ENCODE data around the gene POU6F2.

The POU6F2 gene

GRCh38 chr7:39428221-39428620 lies 450.5 kb downstream of the POU6F2 start:
- Histone ChIP-seq H3K36me3 (ENCODE audit: control insufficient read depth in 1 of 2, insufficient read depth in 2 of 2, low read length in 2 of 2) (no peaks in the 10 kb centered on the region), H3K27me3 (ENCODE audit: control insufficient read depth in 1 of 2, insufficient read depth in 2 of 2, low read length in 2 of 2) (no peaks in the 10 kb centered on the region)

GRCh38 chr7:39429421-39429820 lies 451.7 kb downstream of the POU6F2 start:
- Histone ChIP-seq H3K4me1 (ENCODE audit: control insufficient read depth in 1 of 2, insufficient read depth in 2 of 2, low read length in 2 of 2) (no peaks in the 10 kb centered on the region), H3K27me3 (ENCODE audit: control insufficient read depth in 1 of 2, insufficient read depth in 2 of 2, low read length in 2 of 2) (no peaks in the 10 kb centered on the region), H3K4me3 (ENCODE audit: low read depth in 1 of 2, low read length in 2 of 2) (no peak overlapping the region), H3K36me3 (ENCODE audit: control insufficient read depth in 1 of 2, insufficient read depth in 2 of 2, low read length in 2 of 2) (no peaks in the 10 kb centered on the region), H3K27ac (ENCODE audit: low read depth, low read length) (no peak overlapping the region), H3K9me3 (ENCODE audit: control insufficient read depth in 1 of 2, low read length in 2 of 2) (no peaks in the 10 kb centered on the region), H3K9ac (ENCODE audit: low read depth in 1 of 2, low read length in 2 of 2) (no peak overlapping the region)

More at GRCh38 chr7:39428221-39428620, 450.5 kb downstream of the POU6F2 start:
- Histone ChIP-seq H3K9me3 (ENCODE audit: control insufficient read depth in 1 of 2, low read length in 2 of 2) (no peaks in the 10 kb centered on the region), H3K4me3 (ENCODE audit: low read depth in 1 of 2, low read length in 2 of 2) (no peak overlapping the region), H3K9ac (ENCODE audit: low read depth in 1 of 2, low read length in 2 of 2) (no peak overlapping the region), H3K27ac (ENCODE audit: low read depth, low read length) (no peak overlapping the region), H3K4me1 (ENCODE audit: control insufficient read depth in 1 of 2, insufficient read depth in 2 of 2, low read length in 2 of 2) (no peaks in the 10 kb centered on the region)

GRCh38 chr7:39430441-39430840 lies 452.7 kb downstream of the POU6F2 start:
- H3K4me1 ChIP-seq (ENCODE audit: control insufficient read depth in 1 of 2, insufficient read depth in 2 of 2, low read length in 2 of 2), result no peaks in the 10 kb centered on the region
- no peaks in the 10 kb centered on the region for H3K27me3 ChIP-seq (ENCODE audit: control insufficient read depth in 1 of 2, insufficient read depth in 2 of 2, low read length in 2 of 2)
- no peak overlapping the region for H3K4me3 ChIP-seq (ENCODE audit: low read depth in 1 of 2, low read length in 2 of 2)
- H3K9ac ChIP-seq (ENCODE audit: low read depth in 1 of 2, low read length in 2 of 2), result no peak overlapping the region
- no peak overlapping the region for H3K27ac ChIP-seq (ENCODE audit: low read depth, low read length)
- no peaks in the 10 kb centered on the region for H3K36me3 ChIP-seq (ENCODE audit: control insufficient read depth in 1 of 2, insufficient read depth in 2 of 2, low read length in 2 of 2)
- H3K9me3 ChIP-seq (ENCODE audit: control insufficient read depth in 1 of 2, low read length in 2 of 2), result no peaks in the 10 kb centered on the region

GRCh38 chr7:39430909-39431641 lies 453.4 kb downstream of the POU6F2 start:
- no peak overlapping the region for H3K4me3 ChIP-seq (ENCODE audit: low read depth in 1 of 2, low read length in 2 of 2)
- no peaks in the 10 kb centered on the region for H3K27me3 ChIP-seq (ENCODE audit: control insufficient read depth in 1 of 2, insufficient read depth in 2 of 2, low read length in 2 of 2)
- H3K9me3 ChIP-seq (ENCODE audit: control insufficient read depth in 1 of 2, low read length in 2 of 2), result no peaks in the 10 kb centered on the region

GRCh38 chr7:39432368-39432767 lies 454.7 kb downstream of the POU6F2 start:
- Histone ChIP-seq H3K4me1 (ENCODE audit: control insufficient read depth in 1 of 2, insufficient read depth in 2 of 2, low read length in 2 of 2) (no peaks in the 10 kb centered on the region), H3K9me3 (ENCODE audit: control insufficient read depth in 1 of 2, low read length in 2 of 2) (no peaks in the 10 kb centered on the region), H3K27me3 (ENCODE audit: control insufficient read depth in 1 of 2, insufficient read depth in 2 of 2, low read length in 2 of 2) (no peaks in the 10 kb centered on the region), H3K27ac (ENCODE audit: low read depth, low read length) (no peak overlapping the region), H3K9ac (ENCODE audit: low read depth in 1 of 2, low read length in 2 of 2) (no peak overlapping the region), H3K4me3 (ENCODE audit: low read depth in 1 of 2, low read length in 2 of 2) (no peak overlapping the region), H3K36me3 (ENCODE audit: control insufficient read depth in 1 of 2, insufficient read depth in 2 of 2, low read length in 2 of 2) (no peaks in the 10 kb centered on the region)

More at GRCh38 chr7:39430909-39431641, 453.4 kb downstream of the POU6F2 start:
- Histone ChIP-seq H3K27ac (ENCODE audit: low read depth, low read length) (no peak overlapping the region), H3K36me3 (ENCODE audit: control insufficient read depth in 1 of 2, insufficient read depth in 2 of 2, low read length in 2 of 2) (no peaks in the 10 kb centered on the region), H3K9ac (ENCODE audit: low read depth in 1 of 2, low read length in 2 of 2) (no peak overlapping the region), H3K4me1 (ENCODE audit: control insufficient read depth in 1 of 2, insufficient read depth in 2 of 2, low read length in 2 of 2) (no peaks in the 10 kb centered on the region)

- no peaks in the 10 kb centered on the region for H3K4me1 ChIP-seq (ENCODE audit: control insufficient read depth in 1 of 2, insufficient read depth in 2 of 2, low read length in 2 of 2)
Measured at GRCh38 chr7:39432807-39433416, 455.2 kb downstream of the POU6F2 start.

GRCh38 chr7:39433550-39433949 lies 455.8 kb downstream of the POU6F2 start:
- Histone ChIP-seq H3K4me3 (ENCODE audit: low read depth in 1 of 2, low read length in 2 of 2) (no peak overlapping the region), H3K27me3 (ENCODE audit: control insufficient read depth in 1 of 2, insufficient read depth in 2 of 2, low read length in 2 of 2) (no peaks in the 10 kb centered on the region), H3K36me3 (ENCODE audit: control insufficient read depth in 1 of 2, insufficient read depth in 2 of 2, low read length in 2 of 2) (no peaks in the 10 kb centered on the region), H3K27ac (ENCODE audit: low read depth, low read length) (no peak overlapping the region), H3K4me1 (ENCODE audit: control insufficient read depth in 1 of 2, insufficient read depth in 2 of 2, low read length in 2 of 2) (no peaks in the 10 kb centered on the region), H3K9me3 (ENCODE audit: control insufficient read depth in 1 of 2, low read length in 2 of 2) (no peaks in the 10 kb centered on the region), H3K9ac (ENCODE audit: low read depth in 1 of 2, low read length in 2 of 2) (no peak overlapping the region)

More at GRCh38 chr7:39432807-39433416, 455.2 kb downstream of the POU6F2 start:
- H3K9ac ChIP-seq (ENCODE audit: low read depth in 1 of 2, low read length in 2 of 2), result no peak overlapping the region
- H3K36me3 ChIP-seq (ENCODE audit: control insufficient read depth in 1 of 2, insufficient read depth in 2 of 2, low read length in 2 of 2), result no peaks in the 10 kb centered on the region
- no peaks in the 10 kb centered on the region for H3K9me3 ChIP-seq (ENCODE audit: control insufficient read depth in 1 of 2, low read length in 2 of 2)
- H3K4me3 ChIP-seq (ENCODE audit: low read depth in 1 of 2, low read length in 2 of 2), result no peak overlapping the region
- H3K27ac ChIP-seq (ENCODE audit: low read depth, low read length), result no peak overlapping the region
- no peaks in the 10 kb centered on the region for H3K27me3 ChIP-seq (ENCODE audit: control insufficient read depth in 1 of 2, insufficient read depth in 2 of 2, low read length in 2 of 2)

GRCh38 chr7:39434012-39434411 lies 456.3 kb downstream of the POU6F2 start:
- Histone ChIP-seq H3K4me3 (ENCODE audit: low read depth in 1 of 2, low read length in 2 of 2) (no peak overlapping the region), H3K27me3 (ENCODE audit: control insufficient read depth in 1 of 2, insufficient read depth in 2 of 2, low read length in 2 of 2) (no peaks in the 10 kb centered on the region), H3K9me3 (ENCODE audit: control insufficient read depth in 1 of 2, low read length in 2 of 2) (no peaks in the 10 kb centered on the region), H3K36me3 (ENCODE audit: control insufficient read depth in 1 of 2, insufficient read depth in 2 of 2, low read length in 2 of 2) (no peaks in the 10 kb centered on the region), H3K9ac (ENCODE audit: low read depth in 1 of 2, low read length in 2 of 2) (no peak overlapping the region), H3K27ac (ENCODE audit: low read depth, low read length) (no peak overlapping the region), H3K4me1 (ENCODE audit: control insufficient read depth in 1 of 2, insufficient read depth in 2 of 2, low read length in 2 of 2) (no peaks in the 10 kb centered on the region)

- H3K9me3 ChIP-seq (ENCODE audit: control insufficient read depth in 1 of 2, low read length in 2 of 2), result no peaks in the 10 kb centered on the region
- no peak overlapping the region for H3K9ac ChIP-seq (ENCODE audit: low read depth in 1 of 2, low read length in 2 of 2)
- no peak overlapping the region for H3K4me3 ChIP-seq (ENCODE audit: low read depth in 1 of 2, low read length in 2 of 2)
- peaks cover 4 to 5% of the 10 kb centered on the region in 2 donors for H3K27me3 ChIP-seq (ENCODE audit: control insufficient read depth in 1 of 2, insufficient read depth in 2 of 2, low read length in 2 of 2)
- no peak overlapping the region for H3K27ac ChIP-seq (ENCODE audit: low read depth, low read length)
- H3K36me3 ChIP-seq (ENCODE audit: control insufficient read depth in 1 of 2, insufficient read depth in 2 of 2, low read length in 2 of 2), result no peaks in the 10 kb centered on the region
- no peaks in the 10 kb centered on the region for H3K4me1 ChIP-seq (ENCODE audit: control insufficient read depth in 1 of 2, insufficient read depth in 2 of 2, low read length in 2 of 2)
Measured at GRCh38 chr7:39446546-39446945, 468.8 kb downstream of the POU6F2 start.

GRCh38 chr7:39451901-39452300 lies 474.2 kb downstream of the POU6F2 start:
- no peak overlapping the region for H3K27ac ChIP-seq (ENCODE audit: low read depth, low read length)
- no peaks in the 10 kb centered on the region for H3K4me1 ChIP-seq (ENCODE audit: control insufficient read depth in 1 of 2, insufficient read depth in 2 of 2, low read length in 2 of 2)
- H3K9ac ChIP-seq (ENCODE audit: low read depth in 1 of 2, low read length in 2 of 2), result no peak overlapping the region
- no peaks in the 10 kb centered on the region for H3K36me3 ChIP-seq (ENCODE audit: control insufficient read depth in 1 of 2, insufficient read depth in 2 of 2, low read length in 2 of 2)
- peaks cover 0 to 2% of the 10 kb centered on the region in 2 donors for H3K27me3 ChIP-seq (ENCODE audit: control insufficient read depth in 1 of 2, insufficient read depth in 2 of 2, low read length in 2 of 2)
- H3K4me3 ChIP-seq (ENCODE audit: low read depth in 1 of 2, low read length in 2 of 2), result no peak overlapping the region
- H3K9me3 ChIP-seq (ENCODE audit: control insufficient read depth in 1 of 2, low read length in 2 of 2), result no peaks in the 10 kb centered on the region
